CD4-positive, alpha-beta T cell treated with Interleukin-12 subunit alpha and Interleukin-12 subunit beta, for 1 hour (primary cell): Measurements from ENCODE around the gene ZNF12.
"Not testable (repeated sequence)": the region's sequence is repeated elsewhere in the genome, so short reads cannot be mapped to it uniquely, and the experiment has no call there.

Experiments
- DNase-seq: peaks from one replicate; pipeline ENCODE4 v3.0.0-alpha.2; 2020

The ZNF12 gene

GRCh38 chr7:6691103-6691502 lies 15.6 kb downstream of the ZNF12 start:
- no peak for DNase-seq

- no peak for DNase-seq
These were observed 26.6 kb downstream of the ZNF12 start for GRCh38 chr7:6680146-6680545.

- DNase-seq: no peak
These were observed 30.8 kb downstream of the ZNF12 start for GRCh38 chr7:6675807-6676405.

- DNase-seq: not testable (repeated sequence)
These were observed 35.9 kb downstream of the ZNF12 start for GRCh38 chr7:6670851-6671250.

- no peak for DNase-seq
These were observed 48.0 kb downstream of the ZNF12 start for GRCh38 chr7:6658618-6659345.

- no peak for DNase-seq
These were observed 50.3 kb downstream of the ZNF12 start for GRCh38 chr7:6656413-6656812.

GRCh38 chr7:6655636-6656385 lies 50.9 kb downstream of the ZNF12 start:
- DNase-seq: no peak

GRCh38 chr7:6654842-6655610 lies 51.7 kb downstream of the ZNF12 start:
- DNase-seq: no peak

GRCh38 chr7:6654113-6654841 lies 52.5 kb downstream of the ZNF12 start:
- DNase-seq: no peak

GRCh38 chr7:6653071-6654003 lies 53.4 kb downstream of the ZNF12 start:
- DNase-seq: no peak

- DNase-seq: no peak
These were observed 54.2 kb downstream of the ZNF12 start for GRCh38 chr7:6652446-6653011.

GRCh38 chr7:6651851-6652445 lies 54.8 kb downstream of the ZNF12 start:
- DNase-seq: no peak

- DNase-seq: no peak
These were observed 56.2 kb downstream of the ZNF12 start for GRCh38 chr7:6650521-6651011.

GRCh38 chr7:6650086-6650485 lies 56.7 kb downstream of the ZNF12 start:
- no peak for DNase-seq

- DNase-seq: no peak
These were observed 57.3 kb downstream of the ZNF12 start for GRCh38 chr7:6649241-6649961.

GRCh38 chr7:6648815-6649104 lies 58.0 kb downstream of the ZNF12 start:
- DNase-seq: no peak

GRCh38 chr7:6648066-6648814 lies 58.5 kb downstream of the ZNF12 start:
- no peak for DNase-seq

GRCh38 chr7:6647541-6647940 lies 59.2 kb downstream of the ZNF12 start:
- no peak for DNase-seq

GRCh38 chr7:6647080-6647479 lies 59.7 kb downstream of the ZNF12 start:
- DNase-seq: no peak
